AML-193 (cell line): Measurements from ENCODE around the gene EBLN2.

Experiments used
- DNase-seq, 2 experiments: peaks; one replicate each; lab custom pipeline; 2025; lab: John Stamatoyannopoulos, UW

The EBLN2 gene

GRCh38 chr3:73107215-73107614 is 45.8 kb downstream of the EBLN2 start:
- no peak for DNase-seq

DNA sequence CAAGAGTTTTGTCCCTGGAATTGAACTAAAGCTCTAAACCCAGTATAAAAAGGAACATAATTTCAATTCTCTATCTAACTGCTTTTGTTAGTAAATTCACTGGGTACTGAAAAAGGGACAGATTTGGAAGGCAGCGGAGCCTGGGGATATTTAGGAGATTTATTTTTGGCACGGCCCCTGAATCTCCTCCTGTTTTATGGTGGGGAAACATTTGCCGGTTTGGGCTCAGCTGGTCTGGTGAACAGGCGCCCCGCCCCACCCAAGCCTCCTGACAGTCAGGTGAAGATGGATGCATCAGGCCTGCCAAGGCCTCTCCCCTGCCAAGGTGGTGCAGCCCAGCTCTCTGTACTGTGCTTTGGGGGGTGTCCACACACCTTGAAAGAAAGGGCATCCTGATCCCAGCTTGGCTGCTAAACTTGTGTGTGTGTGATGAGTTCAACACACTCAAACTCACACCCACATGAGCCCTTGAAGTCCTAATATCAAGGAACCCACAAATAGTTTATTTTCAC is 46.3 kb downstream of the EBLN2 start:
- DNase-seq, result no peak

DNA sequence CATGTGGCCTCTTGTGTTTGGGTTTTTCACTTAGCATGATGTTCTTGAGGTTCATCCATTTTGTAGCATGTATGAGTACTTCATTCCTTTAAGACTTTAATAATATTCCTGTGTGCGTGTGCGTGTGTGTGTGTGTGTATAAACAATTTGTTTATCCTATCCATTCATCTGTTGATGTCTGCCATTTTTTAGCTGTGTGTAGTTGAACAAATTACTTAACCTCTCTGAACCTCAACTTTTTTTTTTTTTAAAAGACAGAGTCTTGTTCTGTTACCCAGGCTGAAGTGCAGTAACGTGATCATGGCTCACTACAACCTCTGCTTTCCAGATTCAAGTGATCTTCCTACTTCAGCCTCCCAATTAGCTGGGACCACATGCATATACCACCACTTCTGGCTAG is 47.3 kb downstream of the EBLN2 start:
- DNase-seq, result no peak

DNA sequence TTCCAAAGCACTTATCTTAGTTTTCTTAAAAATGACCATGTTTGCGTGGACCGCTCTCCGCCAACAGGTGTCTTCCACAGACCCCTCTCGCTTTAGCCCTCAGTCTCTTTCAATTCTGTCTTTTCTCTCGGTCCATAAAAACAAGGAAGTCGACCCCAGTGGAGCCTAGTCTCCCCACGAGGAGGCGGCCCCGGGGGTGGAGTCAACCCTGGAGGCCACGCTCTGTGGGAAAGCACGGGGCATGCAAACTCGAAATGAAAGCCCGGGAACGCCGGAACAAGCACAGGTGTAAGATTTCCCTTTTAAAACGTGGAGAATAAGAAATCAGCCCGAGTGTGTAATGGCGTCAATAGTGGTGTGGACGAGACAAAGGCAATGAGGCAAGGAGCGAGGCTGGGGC is 49.1 kb downstream of the EBLN2 start:
- no peak for DNase-seq
